Activated T-cell treated with anti-CD3 and anti-CD28 coated beads, Interleukin-2, amount 50 U/mL, for 1 hour (primary cell): ENCODE data around the gene SLC29A3.

Experiments used
- DNase-seq: peaks from one replicate; pipeline ENCODE4 v3.0.0-alpha.2; 2020

Gene SLC29A3

DNA sequence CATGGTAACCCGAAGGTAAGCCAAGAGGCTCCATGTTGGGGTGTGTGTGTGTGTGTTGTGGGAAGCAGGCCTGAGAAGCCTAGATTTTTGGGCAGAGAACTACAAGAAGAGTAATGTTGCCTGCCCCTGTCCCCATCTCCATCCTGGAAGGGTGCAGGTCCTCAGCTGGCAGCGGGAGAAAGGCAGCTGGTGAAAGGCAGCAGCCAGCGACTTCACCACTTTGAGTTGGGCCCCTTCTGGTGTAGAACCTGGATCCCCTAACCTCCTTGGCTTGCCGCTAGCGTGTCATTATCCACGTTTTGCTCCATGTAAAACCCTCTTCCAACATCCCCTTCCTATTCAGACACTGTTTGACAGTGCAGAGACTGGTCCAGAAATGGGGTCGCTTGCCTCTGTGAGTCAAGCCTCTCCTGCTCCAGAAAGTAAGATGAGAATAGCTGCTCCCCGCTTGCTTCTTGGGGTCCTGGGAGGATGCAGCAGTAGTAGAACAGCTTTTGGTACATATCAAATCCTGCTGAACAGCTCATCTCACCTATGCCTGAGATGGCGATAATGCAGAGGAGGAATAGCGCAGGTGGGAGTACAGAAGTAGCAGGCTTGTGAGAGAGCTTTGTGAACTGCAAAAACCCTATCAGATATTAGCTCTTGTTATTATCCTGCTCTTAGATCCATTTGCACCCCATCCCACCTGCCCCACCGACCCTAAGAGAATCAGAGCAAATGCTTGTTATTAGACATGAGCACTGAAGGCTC is 55.6 kb downstream of the SLC29A3 start:
- DNase-seq: no peak

DNA sequence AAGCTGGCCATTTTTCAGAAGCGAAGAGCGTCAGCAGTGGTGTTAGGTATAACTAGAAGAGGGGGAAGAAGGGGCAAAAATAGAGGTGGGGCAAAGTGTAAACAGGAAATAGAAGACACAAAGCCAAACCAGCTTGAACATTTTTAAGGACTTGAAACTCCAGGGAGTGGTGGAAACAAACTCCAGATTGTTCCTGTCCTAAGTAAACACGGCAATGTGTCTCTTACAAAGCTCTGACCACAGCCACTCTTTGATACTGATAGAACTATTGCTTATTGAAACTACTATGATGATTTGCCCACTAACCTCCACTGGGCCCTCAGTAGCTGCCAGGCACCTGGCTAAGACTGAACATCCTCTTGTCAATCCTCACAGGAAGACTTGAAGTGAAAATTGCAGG is 56.9 kb downstream of the SLC29A3 start:
- DNase-seq: no peak

DNA sequence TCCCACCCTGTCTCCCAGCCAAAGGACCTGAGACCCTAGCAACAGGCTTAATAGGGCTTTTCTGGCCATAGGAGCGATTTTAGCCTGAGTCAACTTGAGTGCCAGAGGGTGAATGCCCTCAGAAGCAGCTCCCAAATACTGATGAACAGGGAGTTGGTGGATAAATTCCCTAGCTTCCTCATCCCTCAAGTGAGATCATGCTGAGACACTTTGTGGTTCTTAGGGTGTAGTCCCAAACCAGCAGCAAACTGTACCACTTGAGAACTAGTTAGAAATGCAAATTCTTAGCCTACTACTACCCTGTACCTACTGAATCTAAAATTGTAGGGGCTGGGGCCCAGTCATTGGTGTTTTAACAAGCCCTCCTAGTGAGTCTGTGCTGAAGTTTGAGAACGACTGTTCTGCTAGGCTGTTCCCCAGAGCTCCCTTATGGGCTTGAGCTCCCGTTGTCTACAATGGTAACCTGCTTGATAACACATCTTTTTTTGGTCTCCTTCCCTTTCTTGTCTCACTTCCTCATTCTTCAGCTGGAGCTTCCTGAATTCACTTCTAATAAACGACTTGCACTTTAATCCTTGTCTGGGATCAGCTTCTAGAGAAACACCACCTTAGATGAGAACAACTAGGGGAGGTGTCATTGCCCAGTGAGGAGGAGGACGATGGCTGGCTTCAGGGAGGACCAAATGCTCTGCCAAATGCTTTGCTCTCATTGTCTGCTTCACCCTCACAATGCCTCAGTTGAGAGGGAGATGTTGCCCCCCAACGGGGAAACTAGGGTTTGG is 59.5 kb downstream of the SLC29A3 start:
- DNase-seq: no peak

DNA sequence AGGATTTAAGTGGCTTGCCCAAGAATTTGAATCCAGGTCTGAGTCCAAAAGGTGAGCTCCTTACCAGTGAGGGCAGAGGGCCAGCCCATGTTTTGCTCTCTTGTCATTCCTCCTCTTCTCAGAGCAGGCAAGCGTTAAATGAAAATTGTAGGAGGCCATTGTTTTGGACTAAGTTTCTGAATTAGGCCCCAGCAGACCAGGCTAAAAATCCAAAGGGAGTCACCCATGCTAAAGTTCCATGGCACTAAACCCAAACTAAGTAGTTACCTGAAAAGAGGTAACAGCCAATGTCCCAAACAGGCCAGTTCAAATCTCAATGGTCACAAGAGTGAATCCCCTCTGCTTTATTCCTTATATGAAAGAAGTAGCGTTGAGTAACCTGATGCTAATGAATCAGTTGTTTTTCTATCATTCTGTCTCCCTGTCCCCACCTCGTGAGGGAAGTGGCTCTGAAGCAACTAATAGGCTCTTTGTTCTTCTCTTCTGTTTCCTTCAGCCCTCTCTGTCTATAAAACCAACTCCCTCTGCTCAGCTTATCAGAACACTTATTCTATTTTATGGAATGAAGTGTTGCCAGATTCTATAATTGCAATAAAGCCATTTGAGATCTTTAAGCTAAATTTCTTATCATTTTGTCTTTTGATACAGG is 60.2 kb downstream of the SLC29A3 start:
- no peak for DNase-seq

DNA sequence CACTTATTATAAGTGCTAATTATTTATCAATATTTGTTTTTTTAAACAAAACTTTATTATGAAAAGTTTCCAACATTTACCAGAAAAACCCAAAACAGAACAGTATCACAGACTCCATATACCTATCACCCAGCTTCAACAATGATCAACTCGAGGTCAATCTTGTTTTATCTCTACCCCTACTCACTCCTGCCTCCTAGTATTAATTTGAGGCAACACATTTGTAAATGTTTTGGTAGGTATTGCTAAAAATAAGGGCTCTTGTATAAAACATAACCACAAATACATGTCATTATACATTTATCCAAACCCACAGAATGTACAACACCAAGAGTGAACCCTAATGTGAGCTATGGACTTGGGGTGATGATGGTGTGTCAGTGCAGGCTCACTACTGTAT is 61.8 kb downstream of the SLC29A3 start:
- no peak for DNase-seq

DNA sequence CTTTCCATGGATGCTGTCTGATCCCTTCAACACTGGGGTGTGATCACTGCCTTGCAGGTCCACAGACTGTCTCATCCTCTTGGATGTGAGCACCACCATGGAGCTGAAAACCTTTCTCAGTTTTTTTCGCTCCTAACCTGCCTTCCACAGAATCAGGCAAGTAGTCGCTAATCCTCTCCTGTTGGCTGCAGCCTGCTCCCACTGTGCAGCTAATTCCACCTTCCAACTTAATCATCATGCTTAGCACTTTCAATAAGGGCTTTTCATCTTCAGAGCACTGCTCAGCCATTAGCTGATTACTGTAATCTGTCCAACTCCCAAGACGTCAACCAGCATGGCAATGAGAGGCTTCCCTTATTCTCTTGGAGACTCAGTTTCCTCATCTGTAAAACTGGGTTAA is 62.6 kb downstream of the SLC29A3 start:
- no peak for DNase-seq

DNA sequence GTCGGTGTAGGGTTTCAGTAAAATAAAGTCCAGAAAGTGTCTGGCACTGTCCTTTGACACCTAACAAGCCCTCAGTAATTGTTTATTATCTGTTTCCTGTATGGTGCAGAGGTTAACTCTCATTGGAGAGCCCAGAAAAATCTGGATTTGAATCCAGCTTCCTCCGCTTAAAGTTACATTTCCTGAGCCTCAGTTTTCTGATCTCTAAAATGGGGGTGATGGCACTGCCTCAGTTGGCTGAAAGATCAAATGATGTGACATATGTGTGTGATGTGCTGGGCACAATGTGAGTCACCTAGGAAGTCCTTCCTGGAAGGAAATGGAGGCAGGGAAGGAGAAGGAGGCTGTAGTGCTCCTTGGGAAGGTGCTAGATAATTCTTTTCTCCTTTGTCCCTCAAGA is 63.0 kb downstream of the SLC29A3 start:
- DNase-seq: no peak

DNA sequence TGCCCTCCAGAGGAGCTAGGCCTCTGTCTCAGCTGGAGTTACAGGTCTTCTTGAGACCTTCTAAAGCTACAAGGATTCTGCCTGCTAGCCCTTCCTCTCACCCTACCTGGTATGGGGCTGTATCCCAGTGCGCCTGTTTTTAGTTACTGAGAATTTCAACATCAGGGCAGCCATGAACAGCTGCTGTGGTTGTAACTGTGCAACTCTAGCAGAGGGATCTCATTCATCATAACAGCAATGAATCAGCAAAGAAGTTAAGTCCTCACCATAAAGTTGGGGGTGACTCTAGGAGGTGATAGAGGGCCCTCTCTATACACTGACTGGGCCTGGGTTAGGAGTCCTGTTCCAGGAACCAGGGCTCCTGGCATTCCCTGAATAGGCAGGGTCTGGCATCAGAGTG is 63.7 kb downstream of the SLC29A3 start:
- DNase-seq: no peak

DNA sequence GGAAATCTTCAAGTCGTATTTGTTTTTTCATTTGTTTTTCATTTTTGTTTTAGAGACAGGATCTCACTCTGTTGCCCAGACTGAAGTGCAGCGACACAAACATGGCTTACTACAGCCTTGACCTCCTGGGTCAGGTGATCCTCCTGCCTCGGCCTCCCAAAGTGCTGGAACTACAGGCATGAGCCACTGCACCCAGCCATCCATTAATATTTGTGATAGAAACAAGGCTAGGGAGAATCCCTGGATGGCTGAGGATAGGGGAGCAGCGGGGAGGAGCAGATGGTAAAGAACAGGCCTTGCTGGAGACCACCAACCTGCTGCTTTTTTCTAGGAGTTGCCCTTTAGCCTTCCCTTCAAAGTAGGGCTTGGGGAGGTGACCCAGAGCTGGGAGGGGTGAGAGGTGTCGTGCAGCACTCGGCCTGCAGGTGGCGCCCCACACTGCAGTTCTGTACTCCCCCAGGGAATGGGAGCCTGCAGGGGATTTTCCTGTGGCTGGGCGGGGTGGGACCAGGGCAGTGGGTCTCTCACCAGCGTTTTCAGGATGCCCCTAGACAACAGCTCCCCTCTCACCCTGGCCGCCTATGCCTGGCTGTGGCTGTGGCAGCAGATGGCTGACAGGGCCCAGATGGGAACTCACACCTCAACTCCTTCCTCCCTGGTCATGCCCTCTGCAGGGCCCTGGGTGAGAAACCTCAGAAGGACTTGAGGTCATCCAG is 65.1 kb downstream of the SLC29A3 start:
- peak; percentile 81 for DNase-seq

DNA sequence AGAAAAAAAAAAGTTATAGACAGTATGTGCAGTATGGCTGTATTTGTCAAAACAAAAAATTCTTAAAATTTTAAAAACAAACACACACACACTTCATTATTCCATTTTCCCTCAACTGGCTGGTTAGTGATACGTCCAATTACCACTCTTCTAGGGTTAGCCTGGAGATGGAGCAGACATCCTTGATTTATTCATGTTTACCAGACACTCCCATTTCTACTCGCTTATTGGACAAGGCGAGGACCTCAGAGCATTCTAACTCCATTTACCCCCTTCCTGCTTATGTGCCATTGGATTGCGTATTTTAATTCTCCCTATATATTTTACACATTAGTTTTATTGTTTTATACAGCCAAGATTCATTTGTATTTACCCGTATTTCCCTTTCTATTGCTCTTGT is 69.1 kb downstream of the SLC29A3 start:
- no peak for DNase-seq

DNA sequence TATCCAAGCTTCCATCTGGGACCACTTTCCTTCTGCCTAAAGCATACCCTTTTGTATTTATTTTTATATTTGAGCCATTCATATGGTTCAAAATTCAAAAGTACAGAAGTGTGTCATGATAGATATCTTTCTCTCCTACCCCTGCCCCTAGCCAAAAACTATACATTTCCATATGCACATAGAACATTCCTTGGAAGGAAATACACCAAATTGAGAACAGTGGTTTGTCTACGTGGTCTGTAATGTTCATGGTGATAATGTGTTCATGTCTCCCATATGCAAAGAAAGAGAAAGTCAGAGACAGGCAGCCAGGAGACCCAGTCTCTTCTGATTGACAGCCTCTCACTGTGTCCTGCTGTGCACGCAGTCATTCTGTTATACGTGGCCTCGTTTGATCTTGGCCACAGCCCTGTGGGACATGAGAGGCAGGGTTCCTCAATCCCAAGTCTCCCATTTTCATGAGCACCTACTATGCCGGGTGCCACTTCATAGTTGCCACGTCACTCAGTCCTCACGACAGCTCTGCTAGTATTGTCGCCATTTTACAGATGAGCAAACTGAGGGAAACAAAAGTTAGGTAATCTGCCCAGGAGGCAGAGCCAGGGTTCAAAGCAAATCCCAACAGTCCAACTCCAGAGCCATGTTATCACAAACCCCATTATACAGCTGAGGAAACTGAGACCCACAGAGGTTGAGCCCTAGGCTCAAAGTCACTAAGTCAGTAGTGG is 69.7 kb downstream of the SLC29A3 start:
- no peak for DNase-seq

DNA sequence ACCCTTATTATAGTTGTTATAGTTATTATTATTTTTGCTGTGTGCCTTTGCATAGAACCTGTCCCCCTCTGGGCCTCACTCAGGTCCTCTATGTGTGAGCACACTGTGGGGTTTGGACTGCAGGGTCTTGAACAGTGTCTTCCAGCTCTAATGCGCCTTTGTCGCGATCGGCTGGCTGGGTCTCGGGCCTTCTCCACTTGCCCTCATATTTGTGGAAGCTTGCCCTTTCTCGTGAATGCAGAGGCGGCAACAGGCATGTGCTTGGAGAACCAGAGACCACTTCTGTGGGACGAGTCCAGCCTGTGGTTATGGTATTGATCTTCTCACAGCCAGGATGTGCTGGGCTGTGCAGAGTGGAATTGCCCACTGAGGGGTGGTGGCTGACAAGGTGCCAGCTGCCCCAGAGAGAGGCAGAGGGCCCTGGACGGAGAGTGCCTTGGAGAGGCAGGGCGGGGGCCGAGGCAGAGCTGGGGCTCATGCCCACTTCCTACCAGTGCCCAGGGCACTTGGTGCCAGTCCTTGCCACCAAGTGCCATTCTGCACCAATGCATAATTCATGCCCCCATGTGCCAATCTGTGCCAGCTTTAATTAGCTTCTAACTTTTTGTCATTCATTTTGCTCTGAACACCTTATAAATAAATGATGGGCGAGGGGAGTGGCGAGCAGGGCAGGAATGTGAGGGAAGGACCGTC is 70.9 kb downstream of the SLC29A3 start:
- DNase-seq: no peak

DNA sequence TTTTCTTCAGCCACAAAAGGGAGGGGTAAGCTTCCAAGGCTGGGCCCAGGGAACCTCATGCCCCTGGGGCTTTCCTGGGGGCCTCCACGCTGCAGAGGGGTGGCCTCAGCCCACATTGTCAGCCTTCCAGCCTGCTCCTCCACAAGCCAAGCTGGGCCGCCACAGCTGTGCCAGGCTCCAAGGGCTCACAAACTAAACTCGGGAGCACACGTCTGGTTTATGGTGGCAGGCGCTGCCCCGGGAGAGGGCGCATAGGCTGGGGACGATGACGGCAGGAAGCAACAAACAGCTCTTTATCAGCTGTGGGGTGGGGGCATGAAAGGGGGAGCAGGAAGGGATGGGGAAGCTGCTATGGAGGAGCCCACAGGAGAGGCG is 71.4 kb downstream of the SLC29A3 start:
- no peak for DNase-seq

DNA sequence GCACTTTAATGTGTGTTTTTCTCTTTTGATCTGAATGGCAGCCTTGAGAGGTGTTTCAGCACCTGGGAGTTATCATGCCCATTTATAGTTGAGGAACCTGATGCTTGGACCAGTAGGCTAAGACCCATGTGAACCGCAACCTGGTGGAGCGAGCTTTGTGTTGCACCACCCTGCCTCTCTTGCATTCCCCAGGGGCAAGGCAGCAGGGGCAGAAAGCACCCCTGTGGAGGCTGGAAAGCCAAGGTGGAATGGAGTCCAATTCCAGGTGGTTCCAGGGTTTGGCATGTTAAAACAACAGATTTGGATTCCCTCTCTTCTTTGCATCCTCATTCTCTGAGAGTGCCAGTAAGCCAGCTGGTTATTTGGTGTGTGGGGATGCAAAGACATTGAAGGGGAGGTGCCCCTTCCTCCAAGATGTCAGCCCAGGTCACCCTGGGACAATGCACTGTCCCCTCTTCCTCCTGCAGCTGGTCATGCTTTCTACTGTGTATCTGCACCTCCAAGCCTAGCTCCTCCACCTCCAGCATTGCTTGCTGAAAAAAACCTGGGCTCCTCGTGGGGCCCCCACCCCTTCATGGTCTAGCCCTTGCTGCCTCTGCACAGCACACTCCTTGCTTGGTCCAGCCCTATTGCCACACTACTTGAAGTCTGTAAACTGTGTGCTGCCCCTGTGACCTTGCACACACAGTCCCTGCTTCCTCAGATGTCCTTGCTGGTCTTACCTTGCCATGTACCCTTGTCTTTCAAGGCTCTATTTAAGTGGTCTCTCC is 72.0 kb downstream of the SLC29A3 start:
- no peak for DNase-seq

DNA sequence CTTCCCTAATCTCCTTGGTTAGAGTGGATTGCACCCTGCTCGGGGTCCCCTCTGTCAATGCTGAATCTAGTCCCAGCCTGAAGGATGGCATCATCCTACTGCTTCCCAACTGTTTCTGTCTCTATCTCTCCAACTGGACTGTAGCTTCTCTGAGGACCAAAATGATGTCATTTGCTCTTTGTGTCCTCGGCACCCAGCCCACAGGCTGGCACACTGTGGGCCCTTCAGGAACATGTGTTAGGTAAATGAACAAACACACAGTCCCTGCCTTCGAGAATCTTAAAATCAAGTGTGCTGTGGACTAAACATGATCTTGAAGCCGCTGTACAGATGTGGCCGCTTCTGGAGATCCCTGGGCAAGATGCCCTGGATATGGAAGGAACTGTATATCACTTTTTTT is 72.6 kb downstream of the SLC29A3 start:
- no peak for DNase-seq

DNA sequence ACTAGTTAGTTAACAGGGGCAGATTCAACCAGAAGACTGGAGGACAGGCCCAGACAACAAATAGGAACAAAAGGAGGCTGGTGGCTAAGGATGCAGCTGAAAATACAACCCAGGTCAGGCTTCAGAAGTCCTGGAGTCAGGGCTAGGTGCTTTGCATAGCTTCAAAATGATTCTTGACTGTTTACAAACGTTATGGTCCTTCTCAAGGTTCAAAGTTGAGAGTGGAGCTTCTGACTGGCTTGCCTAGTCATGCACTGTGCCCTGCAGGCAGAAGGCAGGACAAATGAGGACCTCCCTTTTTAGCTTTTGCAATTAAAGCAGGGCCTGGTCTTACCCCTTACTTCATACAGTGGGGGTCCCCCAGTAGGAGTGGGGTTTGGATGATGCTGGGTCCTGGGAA is 73.2 kb downstream of the SLC29A3 start:
- DNase-seq: no peak

DNA sequence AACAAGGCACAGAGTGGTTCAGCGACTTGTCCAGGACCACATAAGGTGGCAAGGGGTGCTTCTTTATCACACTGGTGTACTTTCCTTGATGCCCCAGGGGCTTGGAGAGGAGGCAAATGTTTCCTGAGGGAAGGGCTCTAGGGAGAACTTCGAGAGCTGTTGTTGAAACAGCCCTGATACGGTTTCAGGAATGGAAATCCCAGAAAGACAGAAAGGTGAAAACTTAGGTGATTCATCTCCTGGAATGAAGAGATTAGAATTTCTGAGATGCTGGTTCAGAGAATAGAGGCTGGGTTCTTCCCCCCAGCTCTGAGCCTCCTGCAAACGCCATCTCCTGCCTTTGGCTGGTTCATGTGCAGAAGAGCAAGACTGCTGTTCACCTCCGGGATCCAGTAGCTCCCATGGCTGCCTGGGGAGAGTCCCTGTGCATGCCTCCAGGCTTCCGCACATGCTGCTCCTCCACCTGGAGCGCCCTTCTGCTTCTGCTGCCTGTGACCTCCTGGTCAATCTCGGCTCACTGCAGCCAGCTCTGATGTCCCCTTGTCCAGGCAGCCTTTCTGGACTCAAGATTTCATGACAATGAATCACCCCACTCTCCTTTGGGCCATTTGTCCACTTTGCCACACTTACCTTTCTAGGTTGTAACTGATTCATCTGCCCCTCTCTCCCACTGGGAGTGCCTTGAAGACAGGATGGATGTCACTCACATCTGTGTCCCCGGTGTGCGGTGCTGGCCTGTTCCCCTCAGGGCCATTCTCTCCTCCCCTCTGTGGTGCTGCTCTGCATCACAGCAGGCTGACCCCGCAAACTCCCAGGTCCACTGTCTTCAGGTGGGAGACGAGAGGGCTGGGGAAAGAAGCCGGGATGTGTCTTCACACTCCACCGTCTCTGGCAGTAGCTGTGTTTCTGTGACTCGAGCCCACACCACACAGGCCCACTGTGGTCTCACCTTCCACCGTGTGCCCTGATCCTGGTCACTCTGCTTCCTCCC is 74.0 kb downstream of the SLC29A3 start:
- no peak for DNase-seq

DNA sequence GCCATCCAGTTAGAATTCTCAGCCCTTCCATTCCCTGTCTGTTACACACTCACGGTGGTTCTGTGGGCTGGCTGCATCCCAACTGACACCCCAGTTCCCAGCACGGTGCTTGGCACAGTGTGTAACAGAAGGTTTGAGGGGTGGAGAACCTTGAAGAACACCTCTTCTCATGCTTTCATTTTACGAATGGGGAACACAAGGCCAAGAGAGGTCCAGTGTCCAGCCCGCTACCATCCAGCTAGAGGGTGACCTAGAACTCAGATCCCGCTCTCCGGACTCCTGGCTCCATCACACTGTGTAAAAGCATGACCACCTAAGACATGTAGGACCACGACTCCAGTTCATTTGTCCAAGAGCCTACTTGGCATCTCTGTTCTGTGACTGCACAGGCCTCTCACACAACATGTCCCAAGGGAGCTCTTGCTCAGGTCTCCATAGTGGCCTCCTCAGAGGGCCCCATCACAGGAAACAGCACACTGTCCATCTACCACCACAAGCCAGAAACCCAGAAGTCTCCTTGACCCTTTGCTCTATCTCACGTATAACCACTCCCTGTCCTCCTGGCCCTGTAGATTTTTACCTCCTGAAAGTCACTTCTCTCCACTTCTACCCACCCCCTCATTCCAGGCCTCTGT is 74.9 kb downstream of the SLC29A3 start:
- DNase-seq: no peak

DNA sequence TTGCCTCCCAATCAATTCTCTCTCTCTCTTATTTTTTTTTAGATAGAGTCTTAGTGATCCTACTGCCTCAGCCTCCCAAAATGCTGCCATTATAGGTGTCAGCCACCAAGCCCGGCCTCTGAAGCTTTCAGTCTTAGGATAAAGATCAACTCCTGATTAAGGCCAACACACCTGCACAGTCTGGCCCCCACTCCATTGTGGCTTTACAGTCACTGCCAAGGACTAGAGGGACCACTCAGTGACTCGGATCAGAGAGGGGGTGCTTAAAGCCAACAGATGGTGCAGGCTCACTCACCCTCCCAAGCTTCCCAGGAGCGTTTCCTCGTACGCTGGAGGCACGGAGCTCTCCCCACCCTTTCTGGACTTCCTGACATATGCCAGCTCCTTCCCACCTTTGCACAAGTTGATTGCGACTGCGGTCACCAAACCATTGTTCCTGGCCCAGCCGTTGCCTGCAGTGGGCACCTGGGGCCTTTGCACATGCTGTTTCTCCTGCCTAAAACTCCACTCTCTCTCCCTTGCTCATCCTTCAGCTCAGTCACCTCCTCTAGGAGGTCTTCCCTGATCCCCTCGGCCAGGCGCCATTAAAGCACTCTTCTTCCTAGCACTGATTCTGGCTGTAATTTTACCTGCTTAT is 76.0 kb downstream of the SLC29A3 start:
- no peak for DNase-seq
